GM13976 (cell line): ENCODE measurements around the gene KCNIP2.
A peak's percentile ranks its signal among the peaks of the same experiment; 100 is the strongest.

ENCODE experiments used
- DNase-seq: peaks from one replicate; pipeline ENCODE4 v3.0.0; 2012; ENCODE audit warnings: low spot score
- CTCF ChIP-seq: IDR thresholded peaks from 2 replicates; pipeline ENCODE4 v1.5.1; 2012; ENCODE audit warnings: borderline replicate concordance, mild to moderate bottlenecking; ENCODE audit not compliant: insufficient read depth; ENCODE audit errors: extremely low read depth, missing control alignments, control extremely low read depth
- in situ Hi-C: fragments of 300-500 bp; cut with MboI; formaldehyde crosslinking; loops from one replicate; pipeline ENCODE4 v1.12.0; 2022; ENCODE audit warnings: low sequenced_read_pairs, mixed read lengths, inconsistent platforms; ENCODE audit not compliant: unreplicated experiment

KCNIP2 gene

GRCh38 chr10:101814466-101815071 lies 29.0 kb downstream of the KCNIP2 start:
- DNase-seq = peak; percentile 68
- no peak for TF ChIP-seq CTCF

GRCh38 chr10:101812606-101813005 lies 31.0 kb downstream of the KCNIP2 start:
- no peak for TF ChIP-seq CTCF
- DNase-seq = no peak
- in situ Hi-C loops = no loop called here

More at GRCh38 chr10:101814466-101815071, 29.0 kb downstream of the KCNIP2 start:
- in situ Hi-C loops = no loop called here

- in situ Hi-C loops = no loop called here
These were observed 36.4 kb downstream of the KCNIP2 start for GRCh38 chr10:101807158-101807557.

GRCh38 chr10:101803511-101803910 lies 40.1 kb downstream of the KCNIP2 start:
- no peak for TF ChIP-seq CTCF
- in situ Hi-C loops = no loop called here
- DNase-seq = no peak

More at GRCh38 chr10:101807158-101807557, 36.4 kb downstream of the KCNIP2 start:
- TF ChIP-seq CTCF = no peak
- no peak for DNase-seq

GRCh38 chr10:101797403-101798059 lies 46.1 kb downstream of the KCNIP2 start:
- DNase-seq = no peak
- no peak for TF ChIP-seq CTCF
- in situ Hi-C loops = no loop called here

- no peak for TF ChIP-seq CTCF
- DNase-seq = no peak
These were observed 50.1 kb downstream of the KCNIP2 start for GRCh38 chr10:101793526-101793925.

More at GRCh38 chr10:101793526-101793925, 50.1 kb downstream of the KCNIP2 start:
- in situ Hi-C loops = no loop called here
